Non-pigmented ciliary epithelial cell (primary cell): ENCODE results near the gene IL1RL1.
A peak's percentile ranks its signal among the peaks of the same experiment; 100 is the strongest.
"Not testable (repeated sequence)": the region's sequence is repeated elsewhere in the genome, so short reads cannot be mapped to it uniquely, and the experiment has no call there.

Experiments
- DNase-seq: peaks from one replicate; pipeline ENCODE4 v3.0.0-alpha.2; 2010; ENCODE audit warnings: low read depth

IL1RL1 gene

DNA sequence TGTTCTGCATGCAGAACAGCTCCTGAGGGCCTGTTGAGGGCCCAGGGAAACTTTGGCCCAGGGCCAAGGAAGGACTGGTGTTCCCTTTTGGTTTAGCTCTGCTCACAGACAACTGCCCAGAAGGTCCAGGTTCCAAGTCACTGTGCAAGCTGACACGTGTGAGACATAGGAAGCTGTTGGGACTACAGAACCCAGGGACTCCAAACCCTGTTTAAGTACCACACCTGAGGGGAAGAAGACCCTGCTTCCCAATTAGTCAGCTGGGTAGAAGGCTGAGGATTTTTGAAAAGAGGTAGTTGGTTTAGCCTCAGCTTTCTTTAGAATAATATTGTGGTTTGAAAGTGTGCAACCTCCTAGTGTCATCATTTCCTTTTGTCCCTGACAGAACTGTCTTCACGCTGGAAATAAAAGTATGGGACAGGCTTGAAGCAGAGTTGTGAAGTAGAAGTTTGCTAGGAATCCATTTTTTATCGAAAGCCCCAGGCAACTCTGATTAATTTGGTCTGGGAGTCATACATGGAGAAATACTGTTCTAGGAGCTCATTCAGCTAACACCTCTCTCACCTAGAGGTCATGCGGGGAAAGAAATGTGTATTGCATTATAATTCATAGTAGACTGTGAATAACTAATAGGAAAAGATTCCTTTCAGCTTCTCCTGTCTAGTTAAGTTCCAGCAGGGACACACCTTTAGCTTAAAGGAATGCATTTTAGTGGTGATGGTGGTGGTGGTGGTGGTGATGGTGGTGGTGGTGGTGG is 19.9 kb upstream of the IL1RL1 start:
- no peak for DNase-seq

DNA sequence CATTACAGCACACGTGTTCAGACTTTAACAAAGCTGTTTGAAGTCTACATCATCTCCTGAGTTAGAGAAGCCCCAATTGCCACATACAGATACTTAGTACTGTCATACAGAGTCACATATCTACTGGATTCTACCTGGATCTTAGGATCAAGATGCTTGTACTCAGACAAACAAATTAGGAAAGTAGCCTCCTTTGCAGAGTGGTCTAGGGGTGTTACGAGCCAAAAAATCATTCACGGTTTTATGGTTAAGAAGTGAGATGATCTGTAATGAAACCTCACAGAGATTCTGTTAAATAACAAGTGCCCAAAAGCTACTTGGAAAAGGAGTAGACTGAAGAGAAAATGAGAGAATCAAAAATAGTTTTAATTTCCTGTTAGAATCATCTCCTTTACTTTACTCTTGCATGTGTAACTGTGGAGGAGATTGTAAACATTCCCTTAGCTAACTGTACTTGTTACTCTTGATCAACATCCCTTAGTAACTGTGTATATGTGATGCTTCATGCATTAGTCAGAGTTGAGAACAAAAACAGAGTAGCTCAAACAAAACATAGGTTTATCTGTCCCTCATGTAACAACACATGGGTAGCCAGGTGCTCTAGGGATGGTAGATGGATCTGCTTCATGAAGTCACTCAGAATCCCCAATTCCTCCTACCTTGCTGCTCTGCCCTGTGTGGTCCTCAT is 16.4 kb upstream of the IL1RL1 start:
- no peak for DNase-seq

DNA sequence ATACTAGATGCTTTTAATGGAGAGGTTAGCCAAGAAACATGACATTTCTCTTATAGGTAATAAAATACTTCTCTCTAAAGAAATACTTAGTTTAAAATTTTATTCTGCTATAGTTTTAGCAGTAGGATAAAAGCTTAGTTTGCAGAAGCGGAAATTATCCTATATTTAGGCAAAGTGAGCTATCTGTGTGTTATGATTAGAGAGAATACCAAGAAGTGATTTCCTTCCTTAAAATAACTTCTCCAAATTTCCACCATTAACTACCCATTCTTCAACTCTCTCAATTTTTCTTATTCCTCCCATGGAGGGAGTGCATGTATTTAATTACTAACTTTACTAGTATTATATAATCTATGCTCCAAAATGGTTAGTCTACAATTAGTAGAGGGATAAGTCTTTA is 15.8 kb upstream of the IL1RL1 start:
- no peak for DNase-seq

DNA sequence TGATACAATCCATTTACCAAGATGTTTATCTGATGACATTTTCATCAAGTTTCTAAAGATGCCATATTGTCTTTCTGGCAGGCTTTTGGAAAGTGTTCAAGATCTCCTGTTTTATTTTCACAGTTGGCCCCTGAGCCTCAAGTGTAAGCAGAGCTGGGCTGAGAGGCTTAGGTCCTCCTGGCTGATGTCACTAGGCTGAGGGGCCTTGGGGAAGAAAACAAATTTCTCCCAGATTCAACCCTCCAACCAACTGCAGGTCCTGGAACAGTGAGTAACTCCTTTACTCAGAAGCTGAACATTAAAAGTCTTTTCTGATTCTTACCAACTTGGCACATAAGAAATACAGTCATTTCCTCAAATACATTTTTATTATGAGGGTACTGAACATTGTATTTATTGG is 14.9 kb upstream of the IL1RL1 start:
- no peak for DNase-seq

DNA sequence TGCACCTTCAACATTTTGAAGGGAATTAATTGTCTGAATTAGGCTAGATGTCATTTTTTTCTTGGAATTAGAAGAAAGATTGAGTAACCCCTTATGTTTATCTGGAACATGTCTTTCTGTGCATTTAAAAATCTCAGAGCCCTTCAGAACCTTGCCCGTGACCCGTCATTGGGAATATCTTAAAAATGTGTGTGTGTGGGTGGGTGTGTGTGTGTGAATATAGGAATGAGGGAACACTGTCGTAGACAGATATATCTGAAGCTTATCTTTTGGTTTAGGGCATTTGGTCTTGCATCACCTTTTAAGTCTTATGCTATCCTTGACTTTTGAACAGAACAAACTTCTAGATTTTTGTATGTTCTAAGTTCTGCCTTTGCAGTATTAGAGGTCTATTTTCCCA is 13.5 kb upstream of the IL1RL1 start:
- no peak for DNase-seq

DNA sequence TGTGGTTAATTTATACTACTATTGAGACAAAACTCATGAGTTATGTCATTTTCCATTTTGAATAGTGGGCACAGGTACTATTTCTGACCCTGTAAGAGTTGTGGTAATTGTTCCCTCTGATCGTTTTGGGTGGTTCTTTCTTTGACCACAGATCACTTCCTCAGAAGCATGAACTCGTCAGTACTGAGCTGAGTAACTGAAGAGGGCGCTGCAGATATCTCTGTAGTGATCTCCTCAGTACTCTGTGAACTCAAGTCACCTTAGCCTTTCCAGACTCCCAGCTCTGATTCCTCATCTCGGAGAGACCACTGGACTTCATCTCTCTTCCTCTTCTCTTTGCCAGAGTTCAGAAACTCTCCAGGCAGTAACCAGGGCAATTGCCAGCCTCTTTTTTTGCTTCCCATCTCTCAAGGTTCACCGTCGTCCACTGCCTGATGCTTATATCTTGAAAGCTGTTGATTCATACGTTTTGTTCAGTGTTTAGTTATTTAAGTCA is 9.4 kb upstream of the IL1RL1 start:
- DNase-seq: no peak

DNA sequence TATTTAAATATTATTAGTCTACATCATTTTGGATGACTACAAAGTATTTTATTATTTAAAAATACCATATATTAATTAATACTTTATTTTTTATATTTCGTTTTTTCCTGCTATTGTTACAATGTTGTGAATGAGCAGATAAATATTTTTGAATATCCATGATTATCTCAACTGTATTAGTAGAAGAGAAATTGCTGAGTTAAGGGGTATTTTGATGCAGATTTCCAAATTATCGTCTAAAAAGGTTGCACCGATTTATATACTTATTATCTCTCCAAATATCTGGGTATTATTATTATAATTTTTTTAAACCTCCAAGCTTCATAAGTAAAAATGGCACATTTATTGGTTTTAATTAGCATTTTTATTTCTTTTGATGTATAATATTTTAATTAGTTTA is 8.9 kb upstream of the IL1RL1 start:
- no peak for DNase-seq

DNA sequence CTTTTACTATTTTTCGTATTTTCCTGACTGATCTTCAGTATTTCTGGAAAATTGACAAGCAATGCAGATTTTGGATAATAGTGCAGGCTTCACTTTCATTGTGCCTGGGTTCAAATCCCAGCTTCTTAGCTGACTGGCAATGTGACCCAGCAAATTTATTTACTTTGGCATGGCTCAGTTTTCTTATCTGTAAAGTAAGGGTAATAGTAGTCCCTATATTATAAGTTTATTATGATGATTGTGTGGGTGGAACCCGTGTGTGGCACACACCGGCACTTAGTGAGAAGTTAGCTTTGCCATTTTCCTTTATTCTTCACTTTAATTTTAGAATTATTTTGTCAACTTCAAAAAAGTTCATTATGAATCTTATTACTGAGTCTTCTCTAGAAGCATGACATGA is 7.8 kb upstream of the IL1RL1 start:
- no peak for DNase-seq

DNA sequence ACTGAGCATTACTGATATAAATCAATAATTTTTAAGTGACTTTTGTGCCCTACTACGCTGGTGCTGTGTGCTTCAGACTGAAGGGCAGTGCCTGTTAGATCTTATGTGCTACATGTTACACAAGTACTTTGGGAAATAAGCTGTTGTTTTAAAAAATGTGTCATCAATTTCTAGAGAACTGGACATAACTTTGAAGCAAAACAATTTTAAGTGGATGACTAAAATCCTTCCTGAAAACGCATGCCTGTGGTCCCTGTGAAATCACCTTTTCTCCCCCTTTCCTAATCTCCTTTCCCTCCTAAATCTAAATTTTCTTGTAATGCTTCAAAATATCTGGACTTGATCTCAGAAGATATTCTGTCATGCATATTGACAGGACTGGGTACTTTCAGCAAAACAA is 7.1 kb upstream of the IL1RL1 start:
- no peak for DNase-seq

DNA sequence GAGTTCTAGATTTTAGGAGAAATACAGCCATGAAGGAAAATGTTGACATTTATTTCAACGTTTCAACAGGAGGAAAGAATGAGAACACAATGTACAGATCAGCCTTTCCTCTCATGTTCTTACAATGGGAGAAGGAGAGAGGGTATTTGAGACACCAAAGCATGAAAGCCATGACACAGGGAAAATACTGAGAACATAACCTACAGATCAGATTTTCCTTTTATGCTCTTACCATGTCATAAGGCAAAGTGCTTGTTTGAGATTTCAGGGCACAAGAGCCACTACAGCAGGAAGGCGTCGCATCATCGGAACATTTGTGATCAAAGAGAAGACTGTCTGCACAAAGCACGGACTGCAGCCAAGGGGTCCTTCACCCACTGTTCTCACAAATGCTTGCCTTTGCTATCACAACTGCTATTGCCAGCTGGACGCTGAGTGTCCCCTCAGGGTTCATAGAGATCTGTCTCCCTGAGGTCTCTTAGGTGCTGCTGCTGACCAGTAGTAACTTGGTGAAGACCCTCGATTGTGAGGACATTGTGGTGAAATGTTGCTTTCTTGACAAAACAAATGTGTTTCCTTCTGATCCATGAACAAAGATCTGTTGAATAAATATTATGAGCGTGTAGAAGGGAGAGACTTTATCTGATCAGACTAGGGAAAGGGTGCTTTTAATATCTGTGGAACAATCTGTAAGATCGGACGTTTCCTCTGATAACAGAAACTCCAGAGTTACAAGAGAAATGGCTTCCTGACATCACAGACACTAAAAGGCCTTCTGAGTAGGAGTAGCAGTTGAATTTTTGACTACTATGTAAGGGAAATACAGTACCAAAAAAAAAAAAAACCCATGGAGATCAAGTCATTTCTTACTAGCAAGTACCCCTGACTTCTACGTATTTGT is 6.4 kb upstream of the IL1RL1 start:
- no peak for DNase-seq

DNA sequence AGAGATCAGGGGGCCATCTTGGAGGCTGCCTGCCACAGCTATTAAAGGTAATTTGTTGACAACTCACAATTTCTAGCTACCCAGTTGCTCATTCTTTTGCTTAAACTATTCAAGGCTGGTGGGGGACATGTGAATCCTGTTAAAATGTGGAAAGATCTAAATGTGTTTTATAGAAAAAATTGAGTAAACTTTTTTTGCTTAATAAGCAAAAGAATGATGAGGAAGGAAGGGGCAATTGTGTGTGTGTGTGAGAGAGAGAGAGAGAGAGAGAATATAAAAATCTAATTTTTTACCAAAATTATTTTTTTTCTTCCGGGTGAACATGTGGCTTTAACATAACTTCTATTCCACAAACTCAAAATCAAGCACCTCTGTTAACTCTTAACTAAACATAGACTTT is 5.2 kb upstream of the IL1RL1 start:
- no peak for DNase-seq

DNA sequence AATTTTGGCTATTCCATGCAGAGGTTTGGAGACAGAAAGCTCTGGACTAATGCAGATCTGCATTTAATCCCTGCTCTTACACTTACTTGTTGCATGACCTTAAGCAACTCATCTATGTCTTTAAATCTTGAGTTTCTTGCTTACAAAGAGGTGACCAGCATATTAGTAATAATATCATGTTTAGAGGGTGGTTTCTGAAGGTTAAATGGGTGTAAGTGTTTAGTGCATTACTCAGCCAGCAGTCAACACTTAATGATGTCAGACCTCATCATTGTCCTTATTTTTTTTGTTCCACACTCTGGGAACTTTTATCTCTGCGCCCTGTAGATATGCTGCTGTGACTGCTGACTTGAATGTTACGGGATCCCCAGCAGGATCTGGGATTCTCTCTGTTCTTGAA is 1.7 kb downstream of the IL1RL1 start:
- DNase-seq: peak; percentile 48

DNA sequence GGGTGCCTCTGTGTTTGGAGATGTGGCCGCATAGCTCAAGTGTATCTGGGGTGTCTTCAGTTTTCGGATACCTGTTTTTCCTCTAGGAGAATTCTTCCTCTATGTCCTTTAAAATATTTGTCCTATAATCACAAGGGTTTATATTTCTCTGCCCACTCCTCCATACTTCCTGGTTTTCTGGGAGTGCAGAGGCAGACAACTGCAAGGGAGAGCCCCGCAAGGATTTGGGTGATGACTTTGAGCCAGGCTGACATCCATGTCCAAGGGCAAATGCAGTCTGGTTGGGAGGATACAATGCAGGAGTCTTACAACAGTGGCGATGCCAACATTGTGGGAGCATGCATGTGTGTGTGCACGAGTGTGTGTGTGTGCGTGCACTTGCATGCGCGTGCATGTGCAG is 2.1 kb downstream of the IL1RL1 start:
- DNase-seq: no peak

DNA sequence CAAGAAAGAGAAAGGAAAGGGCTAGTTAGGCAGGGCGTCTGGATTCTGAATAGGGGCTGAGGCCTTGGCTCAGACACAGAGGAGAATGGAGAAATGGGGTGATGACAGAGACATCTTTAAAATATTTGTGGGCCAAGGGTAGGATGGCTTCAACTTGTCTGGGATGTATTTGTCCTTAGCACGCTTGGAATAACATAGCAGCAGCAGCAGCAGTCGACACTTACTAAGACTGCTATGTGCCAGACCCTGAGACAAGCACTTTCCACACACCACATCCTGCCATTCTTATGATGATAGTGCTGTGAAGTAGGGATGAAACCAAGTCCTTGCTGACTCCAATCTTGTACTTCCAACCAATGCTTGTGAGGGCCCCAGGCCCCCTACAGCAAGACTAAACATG is 2.6 kb downstream of the IL1RL1 start:
- no peak for DNase-seq

DNA sequence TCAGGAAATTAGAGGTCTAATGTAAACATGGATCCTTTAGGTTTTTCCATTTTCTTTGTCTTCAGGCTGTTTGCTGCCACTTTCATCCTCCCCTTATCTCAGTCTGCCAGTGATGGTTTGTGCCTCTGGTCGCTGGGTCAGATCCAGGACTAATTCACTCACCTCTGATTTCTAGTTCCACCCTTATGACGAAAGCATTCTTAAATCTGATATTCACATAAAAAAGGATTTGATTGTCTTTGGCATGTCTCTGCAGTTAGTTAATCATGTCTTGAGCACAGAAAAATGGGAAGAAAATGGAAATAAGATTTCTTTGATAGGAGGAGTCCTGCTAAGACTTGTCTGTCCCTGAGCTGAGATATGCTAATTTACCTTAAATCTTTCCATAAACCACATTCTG is 4.6 kb downstream of the IL1RL1 start:
- DNase-seq: no peak

DNA sequence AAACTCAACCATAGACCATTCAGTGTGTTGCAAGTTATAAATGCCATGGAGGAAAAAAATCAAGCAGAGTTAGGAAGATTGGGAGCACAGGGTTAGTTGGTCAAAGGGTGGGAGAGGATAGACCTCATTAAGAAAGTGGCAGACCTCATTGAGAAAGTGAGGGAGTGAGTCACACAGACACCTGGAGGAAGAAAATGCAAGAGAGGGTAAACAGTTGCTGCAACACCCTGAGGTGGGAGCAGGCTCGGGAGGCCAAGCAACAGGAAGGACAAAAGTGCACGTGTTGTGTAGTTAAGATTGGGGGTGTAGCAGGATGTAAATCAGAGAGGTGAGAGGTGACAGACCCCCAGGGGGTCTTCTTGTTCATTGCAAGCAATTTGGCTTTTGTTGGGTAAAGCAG is 6.4 kb downstream of the IL1RL1 start:
- no peak for DNase-seq

DNA sequence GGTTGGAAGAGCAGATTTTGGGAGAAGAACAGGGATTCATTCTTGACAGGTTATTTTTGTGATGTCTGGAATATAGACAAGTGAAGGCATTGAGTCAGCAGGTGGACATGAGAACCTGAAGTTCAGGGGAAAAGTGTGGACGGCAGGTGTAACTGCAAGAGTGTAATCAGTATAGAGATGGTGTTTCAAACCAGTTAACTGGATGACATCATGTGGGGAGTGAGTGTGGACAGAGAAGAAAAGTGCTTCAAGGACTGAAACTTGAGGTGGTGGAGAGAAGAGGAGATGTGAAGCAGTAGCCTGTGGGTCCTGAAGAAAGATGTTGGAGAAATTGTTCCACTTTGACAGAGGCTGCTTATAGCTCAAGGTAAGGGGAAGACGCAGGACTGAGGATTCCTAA is 7.1 kb downstream of the IL1RL1 start:
- DNase-seq: no peak

DNA sequence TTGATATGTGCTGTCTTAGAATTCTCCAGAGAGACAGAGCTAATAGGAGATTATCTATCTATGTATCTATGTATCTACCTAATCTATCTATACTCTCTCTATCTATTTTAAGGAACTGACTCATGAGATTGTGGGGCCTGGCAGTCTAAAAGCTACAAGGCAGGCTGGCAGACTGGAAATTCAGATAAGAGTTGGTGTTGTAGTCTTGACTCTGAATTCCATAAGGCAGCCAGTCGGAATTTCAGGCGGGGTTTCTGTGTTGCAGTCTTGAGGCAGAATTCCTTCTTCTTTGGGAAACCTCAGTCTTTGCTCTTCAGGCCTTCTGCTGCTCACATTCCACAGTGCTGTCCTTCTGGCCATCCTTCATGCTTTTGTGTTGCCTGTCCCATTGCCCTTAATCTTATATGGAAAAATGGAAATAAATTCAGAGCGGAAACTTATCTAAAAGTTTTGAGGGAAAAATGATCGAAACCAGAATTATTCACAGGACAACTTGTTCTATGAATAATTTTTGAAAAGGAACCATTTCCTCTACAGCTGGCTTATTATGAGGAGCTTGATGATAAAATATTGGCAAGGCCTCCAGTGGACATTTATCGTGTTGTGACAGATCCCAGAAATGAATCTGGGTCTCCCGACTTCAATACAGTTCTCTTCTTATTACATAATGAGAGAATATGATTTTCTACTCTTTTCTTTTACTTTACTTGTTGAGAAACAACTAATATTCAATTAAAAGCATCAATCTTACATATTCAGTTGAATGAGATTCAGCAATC is 10.8 kb downstream of the IL1RL1 start:
- no peak for DNase-seq

DNA sequence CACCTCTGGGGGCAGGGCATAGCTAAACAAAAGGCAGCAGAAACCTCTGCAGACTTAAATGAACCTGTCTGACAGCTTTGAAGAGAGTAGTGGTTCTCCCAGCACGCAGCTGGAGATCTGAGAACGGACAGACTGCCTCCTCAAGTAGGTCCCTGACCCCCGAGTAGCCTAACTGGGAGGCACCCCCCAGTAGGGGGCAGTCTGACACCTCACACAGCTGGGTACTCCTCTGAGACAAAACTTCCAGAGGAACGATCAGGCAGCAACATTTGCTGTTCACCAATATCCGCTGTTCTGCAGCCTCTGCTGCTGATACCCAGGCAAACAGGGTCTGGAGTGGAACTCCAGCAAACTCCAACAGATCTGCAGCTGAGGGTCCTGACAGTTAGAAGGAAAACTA is 13.6 kb downstream of the IL1RL1 start:
- DNase-seq: not testable (repeated sequence)

DNA sequence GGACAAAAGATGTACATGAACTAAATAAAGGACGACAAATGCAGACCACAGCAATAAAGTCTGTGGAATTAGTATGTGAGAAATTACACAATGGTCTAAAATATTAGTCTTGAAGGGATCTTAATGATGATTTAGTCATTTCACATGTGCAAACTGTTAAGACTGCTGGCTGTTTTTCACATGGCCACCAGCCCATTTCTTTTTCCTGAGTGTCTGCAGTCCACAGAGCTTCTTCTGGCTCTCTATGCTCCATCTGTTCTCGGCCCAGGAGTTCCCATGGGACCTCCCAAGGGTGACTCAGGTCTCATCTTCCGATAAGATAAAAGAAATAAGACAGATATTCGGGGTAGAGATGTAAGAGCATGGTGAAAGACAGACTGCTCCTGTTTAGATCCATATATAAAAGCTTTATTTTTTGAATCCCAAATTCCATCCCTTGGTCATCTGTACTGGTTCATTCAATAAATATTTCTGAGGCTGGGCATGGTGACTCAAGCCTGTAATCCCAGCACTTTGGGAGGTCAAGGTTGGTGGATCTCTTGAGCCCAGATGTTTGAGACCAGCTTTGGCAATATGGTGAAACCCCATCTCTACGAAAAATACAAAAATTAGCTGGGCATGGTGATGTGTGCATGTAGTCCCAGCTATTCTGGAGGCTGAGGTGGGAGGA is 20.1 kb downstream of the IL1RL1 start:
- DNase-seq: no peak

DNA sequence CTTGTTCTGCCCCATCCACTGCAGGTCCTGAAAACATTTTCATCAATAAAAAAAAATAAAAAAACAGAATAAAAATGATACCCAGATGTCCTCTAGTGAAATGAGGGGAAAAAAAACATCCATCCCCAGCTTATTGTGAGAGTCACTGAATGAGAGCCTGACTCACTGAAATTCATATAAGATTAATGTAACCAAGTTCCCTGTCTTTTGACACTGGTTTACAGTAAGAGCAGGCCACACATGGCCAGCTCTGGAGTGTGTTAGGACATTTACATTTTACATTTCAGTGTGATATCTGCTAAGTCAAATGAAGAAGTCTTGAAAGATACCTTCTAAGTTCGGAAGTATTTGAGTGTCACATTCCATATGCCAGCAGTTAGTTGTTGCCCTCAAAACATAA is 23.1 kb downstream of the IL1RL1 start:
- DNase-seq: no peak
